Parathyroid adenoma (tissue), 2 donors: ENCODE data around the gene MYORG.
A peak's percentile ranks its signal among the peaks of the same experiment; 100 is the strongest.
"Not testable (repeated sequence)": the region's sequence is repeated elsewhere in the genome, so short reads cannot be mapped to it uniquely, and the experiment has no call there.

Experiments
- H2AFZ ChIP-seq: fragments of 300-600 bp; sonication (generic); one replicate; pipeline ENCODE4 v1.7.0; 2017; ENCODE audit warnings: antibody characterized with exemption, mild to moderate bottlenecking
- H3K27ac ChIP-seq: fragments of 300-600 bp; sonication (generic); one replicate; pipeline ENCODE4 v1.7.0; 2017
- H3K27me3 ChIP-seq: fragments of 300-600 bp; sonication (generic); one replicate; pipeline ENCODE4 v1.7.0; 2017; ENCODE audit warnings: low read length; ENCODE audit not compliant: control insufficient read depth, insufficient read depth
- H3K36me3 ChIP-seq: fragments of 300-600 bp; sonication (generic); one replicate; pipeline ENCODE4 v1.7.0; 2017; ENCODE audit warnings: low read length; ENCODE audit not compliant: control insufficient read depth, insufficient read depth
- H3K4me1 ChIP-seq: fragments of 300-600 bp; sonication (generic); one replicate; pipeline ENCODE4 v1.7.0; 2017; ENCODE audit warnings: control low read depth
- H3K4me2 ChIP-seq: fragments of 300-600 bp; sonication (generic); one replicate; pipeline ENCODE4 v1.7.0; 2017; ENCODE audit warnings: low read length
- H3K4me3 ChIP-seq: fragments of 300-600 bp; sonication (generic); one replicate; pipeline ENCODE4 v1.7.0; 2017; ENCODE audit warnings: low read depth, low read length
- H3K79me2 ChIP-seq: fragments of 300-600 bp; sonication (generic); one replicate; pipeline ENCODE4 v1.7.0; 2017; ENCODE audit warnings: control low read depth
- H3K9ac ChIP-seq: fragments of 300-600 bp; sonication (generic); one replicate; pipeline ENCODE4 v1.7.0; 2017; ENCODE audit warnings: mild to moderate bottlenecking
- H3K9me3 ChIP-seq: fragments of 300-600 bp; sonication (generic); one replicate; pipeline ENCODE4 v1.7.0; 2017; ENCODE audit warnings: low read length; ENCODE audit not compliant: control insufficient read depth
- CTCF ChIP-seq: fragments of 300-600 bp; sonication (generic); IDR thresholded peaks from one replicate; pipeline ENCODE4 v1.7.0; 2017; ENCODE audit warnings: antibody characterized with exemption, mild to moderate bottlenecking
- donor health status: primary hyperparathyroidism.

Gene MYORG

GRCh38 chr9:34366365-34366764, 10.3 kb downstream of the MYORG start:
- TF ChIP-seq CTCF = no peak

GRCh38 chr9:34365282-34365681, 11.4 kb downstream of the MYORG start:
- TF ChIP-seq CTCF = no peak
- Histone ChIP-seq H2AFZ (no peak overlapping the region), H3K27ac (no peak overlapping the region), H3K79me2 (no peaks in the 10 kb centered on the region), H3K9me3 (no peaks in the 10 kb centered on the region), H3K36me3 (no peaks in the 10 kb centered on the region), H3K4me1 (no peaks in the 10 kb centered on the region), H3K9ac (no peak overlapping the region), H3K4me3 (no peak overlapping the region), H3K27me3 (no peaks in the 10 kb centered on the region), H3K4me2 (no peak overlapping the region)

More at GRCh38 chr9:34366365-34366764, 10.3 kb downstream of the MYORG start:
- Histone ChIP-seq H3K4me1 (no peaks in the 10 kb centered on the region), H3K9ac (no peak overlapping the region), H3K4me3 (no peak overlapping the region), H3K36me3 (no peaks in the 10 kb centered on the region), H3K27me3 (no peaks in the 10 kb centered on the region), H3K9me3 (no peaks in the 10 kb centered on the region), H3K79me2 (no peaks in the 10 kb centered on the region), H2AFZ (no peak overlapping the region), H3K27ac (no peak overlapping the region), H3K4me2 (no peak overlapping the region)

DNA sequence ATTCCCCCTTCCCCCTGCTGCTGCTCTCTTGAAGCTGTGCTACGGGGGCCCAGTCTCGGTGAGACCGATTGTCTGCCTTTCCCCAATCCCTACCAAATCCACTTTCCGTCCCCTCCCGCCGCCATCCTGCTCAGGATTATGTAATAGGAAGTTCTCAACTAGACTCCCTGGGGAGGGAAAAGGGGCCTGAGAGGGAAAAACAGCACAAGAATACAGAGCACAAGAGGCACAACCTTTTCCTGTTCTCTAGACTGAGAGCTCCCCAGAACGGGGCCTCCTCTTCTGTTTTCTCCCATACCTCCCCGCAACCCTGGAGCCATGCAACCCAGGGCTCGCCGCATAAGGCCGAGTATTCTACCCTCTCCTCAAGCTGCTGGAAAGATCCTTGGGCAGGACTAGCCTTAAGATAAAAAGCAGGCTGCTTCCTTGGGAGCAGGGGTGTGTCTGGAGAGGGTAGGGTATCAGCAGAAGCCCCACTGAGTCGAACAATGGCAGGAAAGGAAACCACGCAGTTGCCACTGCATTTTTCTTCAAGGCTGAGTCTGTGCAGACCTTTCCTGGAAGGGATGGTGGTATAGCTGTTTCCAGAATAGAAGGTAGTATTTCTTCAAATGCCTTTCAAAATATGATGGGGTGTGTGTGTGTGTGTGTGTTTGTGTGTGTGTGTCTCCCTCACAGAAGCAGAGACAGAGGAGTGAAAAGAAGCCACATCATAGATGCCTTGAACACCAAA, 12.9 kb downstream of the MYORG start:
- no peaks in the 10 kb centered on the region for H3K4me1 ChIP-seq
- no peaks in the 10 kb centered on the region for H3K79me2 ChIP-seq
- H3K36me3 ChIP-seq = no peaks in the 10 kb centered on the region
- peak overlapping the region; percentile 36 for H3K27ac ChIP-seq
- H3K27me3 ChIP-seq = no peaks in the 10 kb centered on the region
- no peaks in the 10 kb centered on the region for H3K9me3 ChIP-seq
- H3K4me3 ChIP-seq = no peak overlapping the region
- H3K4me2 ChIP-seq = no peak overlapping the region
- no peak overlapping the region for H3K9ac ChIP-seq
- no peak overlapping the region for H2AFZ ChIP-seq
- TF ChIP-seq CTCF = no peak

GRCh38 chr9:34362614-34363214, 14.0 kb downstream of the MYORG start:
- no peak for TF ChIP-seq CTCF
- H3K27me3 ChIP-seq = no peaks in the 10 kb centered on the region
- no peaks in the 10 kb centered on the region for H3K36me3 ChIP-seq
- H3K4me1 ChIP-seq = no peaks in the 10 kb centered on the region
- no peak overlapping the region for H3K9ac ChIP-seq
- no peak overlapping the region for H3K4me2 ChIP-seq
- H2AFZ ChIP-seq = no peak overlapping the region
- no peak overlapping the region for H3K4me3 ChIP-seq
- H3K27ac ChIP-seq = no peak overlapping the region
- no peaks in the 10 kb centered on the region for H3K9me3 ChIP-seq
- no peaks in the 10 kb centered on the region for H3K79me2 ChIP-seq

GRCh38 chr9:34352957-34353356, 23.7 kb downstream of the MYORG start:
- not testable (repeated sequence) for H3K27me3 ChIP-seq, H3K36me3 ChIP-seq, H3K9ac ChIP-seq, H3K4me1 ChIP-seq, H2AFZ ChIP-seq, H3K27ac ChIP-seq, H3K4me2 ChIP-seq, H3K9me3 ChIP-seq, H3K4me3 ChIP-seq, H3K79me2 ChIP-seq

DNA sequence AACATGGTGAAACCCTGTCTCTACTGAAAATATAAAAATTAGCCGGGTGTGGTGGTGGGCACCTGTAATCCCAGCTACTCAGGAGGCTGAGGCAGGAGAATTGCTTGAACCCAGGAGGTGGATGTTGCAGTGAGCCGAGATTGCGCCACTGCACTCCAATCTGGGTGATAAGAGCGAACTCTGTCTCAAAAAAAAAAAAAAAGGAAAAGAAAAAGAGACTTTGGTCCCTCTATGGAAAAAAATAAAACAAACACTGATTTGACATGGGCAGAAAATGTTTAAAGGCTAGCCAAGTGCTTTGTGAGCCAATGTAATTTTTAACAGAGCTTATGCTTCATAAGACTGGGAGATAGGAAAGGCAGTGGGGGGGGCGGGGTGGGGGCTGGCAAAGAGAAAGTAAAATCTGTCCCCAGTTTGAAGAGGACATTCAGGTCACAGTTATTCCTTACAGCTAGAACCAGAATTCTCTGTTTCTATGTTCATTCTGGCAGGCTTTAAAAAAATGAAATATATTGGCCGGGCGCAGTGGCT, 24.5 kb downstream of the MYORG start:
- not testable (repeated sequence) for H3K4me2 ChIP-seq, H3K9ac ChIP-seq, H3K79me2 ChIP-seq, H3K4me1 ChIP-seq, H3K27ac ChIP-seq, H3K9me3 ChIP-seq, H3K4me3 ChIP-seq, H3K27me3 ChIP-seq, H3K36me3 ChIP-seq, H2AFZ ChIP-seq
